ENCODE measurements around the gene UFSP1.

Gene UFSP1

GRCh38 chr7:100839361-100839760, 50.2 kb downstream of the UFSP1 start:
- Histone ChIP-seq H4K20me1 (ENCODE audit: insufficient read depth, low read length) (no peaks in the 10 kb centered on the region), H2AFZ (ENCODE audit: low read length) (no peak overlapping the region), H3K27ac (ENCODE audit: low read depth, low read length, poor library complexity, severe bottlenecking) (no peak overlapping the region), H3K27me3 (ENCODE audit: insufficient read depth, low read length) (peaks cover under 1% of the 10 kb centered on the region; the same call in 1 of the 2 replicates), H3K4me2 (ENCODE audit: low read length) (no peak overlapping the region), H3F3A (ENCODE audit: insufficient read depth, low read length) (no peaks in the 10 kb centered on the region), H3K9ac (ENCODE audit: low read length) (no peak overlapping the region), H3K79me2 (ENCODE audit: insufficient read depth, low read length) (no peaks in the 10 kb centered on the region), H3K9me2 (ENCODE audit: low read depth, low read length) (no peaks in the 10 kb centered on the region), H3K4me3 (ENCODE audit: low read depth, low read length, poor library complexity, severe bottlenecking) (no peak overlapping the region), H3K9me3 (ENCODE audit: low read length) (no peaks in the 10 kb centered on the region), H3K36me3 (ENCODE audit: insufficient read depth, low read length) (no peaks in the 10 kb centered on the region), H3K4me1 (ENCODE audit: insufficient read depth, low read length, severe bottlenecking) (peaks cover 9% of the 10 kb centered on the region)
- no peak for TF ChIP-seq EZH2 (IDR thresholded peaks at IDR 0.05; ENCODE audit: borderline replicate concordance, low read length)
- TF ChIP-seq CTCF (IDR thresholded peaks at IDR 0.05; ENCODE audit: low read length) = no peak

Measured in OCI-LY1 (cell line).